Stimulated activated naive B cell treated with anti-CD40 and anti-IgM and Interleukin-4, amounts not matched to agents 10 μg/mL and 1 μg/mL and 100 μg/mL, for 72 hours (primary cell): ENCODE results near the gene IL27RA.
A peak's percentile ranks its signal among the peaks of the same experiment; 100 is the strongest.

Experiments used
- ATAC-seq, 2 donors: fragments of 150-1000 bp; cut with Tn5 transposase; replicated peaks; 2 replicates each; pipeline ENCODE4 v1.10.0; 2021; ENCODE audit warnings: moderate library complexity in 1 of 2
- DNase-seq: peaks from one replicate; pipeline ENCODE4 v3.0.0; 2021
- H3K27ac Mint-ChIP-seq: one replicate; pipeline ENCODE4 v1.8.0; 2022; ENCODE audit warnings: mild to moderate bottlenecking, mixed read lengths
- H3K27me3 Mint-ChIP-seq, 2 donors: one replicate each; pipeline ENCODE4 v1.8.0; 2022; ENCODE audit warnings: mixed read lengths in 2 of 2
- H3K36me3 Mint-ChIP-seq, 2 donors: one replicate each; pipeline ENCODE4 v1.8.0; 2022; ENCODE audit warnings: mixed read lengths in 2 of 2, mild to moderate bottlenecking in 1 of 2
- H3K4me1 Mint-ChIP-seq, 2 donors: one replicate each; pipeline ENCODE4 v1.8.0; 2022; ENCODE audit warnings: mixed read lengths in 2 of 2, mild to moderate bottlenecking in 1 of 2
- H3K4me3 Mint-ChIP-seq, 2 donors: one replicate each; pipeline ENCODE4 v1.8.0; 2022; ENCODE audit warnings: mild to moderate bottlenecking in 2 of 2, mixed read lengths in 2 of 2, moderate library complexity in 1 of 2
- H3K9me3 Mint-ChIP-seq, 2 donors: one replicate each; pipeline ENCODE4 v1.8.0; 2022; ENCODE audit warnings: mixed read lengths in 2 of 2, mild to moderate bottlenecking in 1 of 2

The IL27RA gene

DNA sequence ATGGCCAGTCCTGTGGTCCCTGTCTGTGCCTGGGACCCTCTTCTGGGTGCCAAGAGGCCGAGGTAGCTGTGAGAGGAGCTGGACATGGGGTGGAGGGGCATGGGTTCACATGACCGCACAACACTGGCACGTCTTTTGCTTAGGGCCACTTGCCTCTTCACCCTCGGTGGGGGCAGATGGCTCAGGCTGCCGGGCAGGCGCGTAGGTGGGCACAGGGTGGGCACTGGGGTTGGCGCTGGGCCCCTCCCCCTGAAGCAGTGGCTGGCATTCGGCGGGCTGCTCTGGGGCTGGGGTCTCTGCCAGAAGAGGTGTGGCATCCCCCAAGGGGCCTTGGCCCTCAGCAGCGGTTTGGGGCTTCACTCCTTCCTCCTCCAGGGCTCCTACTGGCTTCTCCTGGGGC lies 21.9 kb downstream of the IL27RA start:
- ATAC-seq (no peak), DNase-seq (no peak)
- Mint-ChIP-seq H3K4me1 (peaks cover 7 to 12% of the 10 kb centered on the region in 2 donors), H3K4me3 (no peak overlapping the region), H3K36me3 (peaks cover 24 to 46% of the 10 kb centered on the region in 2 donors), H3K27me3 (peaks cover 15 to 34% of the 10 kb centered on the region in 2 donors), H3K9me3 (peaks cover under 1 to 3% of the 10 kb centered on the region in 2 donors), H3K27ac (no peak overlapping the region)

DNA sequence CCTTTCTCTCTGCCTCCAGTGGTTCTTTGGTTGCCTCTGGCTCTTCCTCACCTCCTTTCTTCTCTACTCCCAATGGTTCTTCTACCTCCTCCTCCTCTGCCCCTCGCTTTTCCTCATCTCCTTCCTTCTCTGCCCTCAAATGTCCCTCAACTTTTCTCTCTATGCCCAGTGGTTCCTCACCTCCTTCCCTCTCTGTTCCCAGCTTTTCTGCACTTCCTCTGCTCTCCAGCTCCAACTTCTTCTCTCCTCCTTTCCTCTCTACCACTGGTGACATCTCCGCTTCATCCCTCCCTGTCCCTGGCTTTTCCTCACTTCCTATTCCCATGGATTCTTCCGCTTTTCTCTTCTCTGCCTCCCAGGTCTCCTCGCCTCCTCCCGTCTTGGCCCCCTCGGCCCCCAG lies 22.5 kb downstream of the IL27RA start:
- Mint-ChIP-seq H3K4me3 (no peak overlapping the region), H3K36me3 (peaks cover 22 to 40% of the 10 kb centered on the region in 2 donors), H3K9me3 (peaks cover 0 to 3% of the 10 kb centered on the region in 2 donors), H3K27me3 (peaks cover 21 to 40% of the 10 kb centered on the region in 2 donors), H3K27ac (peak overlapping the region; percentile 10), H3K4me1 (peaks cover 12 to 16% of the 10 kb centered on the region in 2 donors)
- DNase-seq = no peak
- ATAC-seq = no peak

DNA sequence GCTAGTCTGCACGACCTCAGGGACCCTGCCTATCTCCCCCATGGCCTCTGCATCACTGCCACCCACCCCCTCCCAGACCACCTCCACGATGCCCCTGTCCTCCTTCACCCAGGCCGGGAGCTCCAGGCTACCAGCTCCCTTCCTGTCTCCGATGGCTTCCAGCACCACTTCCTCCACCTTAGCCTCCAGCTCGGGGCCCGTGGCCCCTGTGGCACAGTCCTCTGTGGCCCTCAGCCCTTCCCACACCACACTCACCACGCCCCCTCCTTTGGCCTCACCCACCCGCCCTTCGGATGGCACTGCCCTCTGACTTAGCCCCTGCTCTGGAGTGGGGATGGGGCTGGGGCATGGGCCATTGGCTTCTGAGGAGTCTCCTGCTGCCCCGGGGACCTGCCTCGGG lies 23.2 kb downstream of the IL27RA start:
- H3K4me3 Mint-ChIP-seq = no peak overlapping the region
- H3K27ac Mint-ChIP-seq = no peak overlapping the region

DNA sequence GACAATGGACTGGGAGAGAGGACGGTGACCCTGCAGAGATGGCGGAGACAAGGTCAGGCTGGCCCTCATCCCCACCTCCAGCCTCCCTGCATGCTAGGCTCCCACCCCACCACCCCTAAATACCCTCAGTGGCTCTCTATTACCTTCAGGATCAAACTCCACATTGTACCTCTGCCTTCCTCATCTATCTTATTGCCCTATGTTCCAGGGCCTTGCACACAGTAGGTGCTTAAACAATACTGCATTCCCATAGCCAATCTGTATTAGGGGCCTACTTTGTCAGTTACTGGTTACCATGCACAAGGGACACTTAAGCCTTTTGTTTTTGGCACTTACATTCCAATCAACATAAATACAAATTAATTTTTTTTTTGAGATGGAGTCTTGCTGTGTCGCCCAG lies 23.8 kb downstream of the IL27RA start:
- Mint-ChIP-seq H3K27me3 (peaks cover 33 to 52% of the 10 kb centered on the region in 2 donors), H3K36me3 (peaks cover 20 to 33% of the 10 kb centered on the region in 2 donors), H3K9me3 (peaks cover 0 to 3% of the 10 kb centered on the region in 2 donors), H3K4me3 (no peak overlapping the region), H3K27ac (no peak overlapping the region), H3K4me1 (peaks cover 16 to 18% of the 10 kb centered on the region in 2 donors)
- ATAC-seq (no peak), DNase-seq (no peak)

More for the DNA sequence above, 23.2 kb downstream of the IL27RA start:
- Mint-ChIP-seq H3K9me3 (peaks cover 0 to 3% of the 10 kb centered on the region in 2 donors), H3K4me1 (peaks cover 15 to 16% of the 10 kb centered on the region in 2 donors), H3K36me3 (peaks cover 22 to 40% of the 10 kb centered on the region in 2 donors), H3K27me3 (peaks cover 26 to 46% of the 10 kb centered on the region in 2 donors)
- DNase-seq (no peak), ATAC-seq (peak in 1 of 2 donors; percentile 12)

- peaks cover 35 to 59% of the 10 kb centered on the region in 2 donors for H3K27me3 Mint-ChIP-seq
- no peak overlapping the region for H3K27ac Mint-ChIP-seq
- peaks cover 14 to 26% of the 10 kb centered on the region in 2 donors for H3K36me3 Mint-ChIP-seq
These were observed 24.6 kb downstream of the IL27RA start for GRCh38 chr19:14056069-14056666.

GRCh38 chr19:14056741-14057356 lies 25.3 kb downstream of the IL27RA start:
- DNase-seq (no peak), ATAC-seq (no peak)
- Mint-ChIP-seq H3K4me3 (peak overlapping the region in 1 of 2 donors; percentile 35), H3K27ac (no peak overlapping the region), H3K36me3 (peaks cover 10 to 21% of the 10 kb centered on the region in 2 donors), H3K9me3 (peaks cover 0 to 3% of the 10 kb centered on the region in 2 donors), H3K4me1 (peaks cover 16 to 18% of the 10 kb centered on the region in 2 donors), H3K27me3 (peaks cover 38 to 64% of the 10 kb centered on the region in 2 donors)

More at GRCh38 chr19:14056069-14056666, 24.6 kb downstream of the IL27RA start:
- Mint-ChIP-seq H3K4me3 (no peak overlapping the region), H3K9me3 (peaks cover 0 to 3% of the 10 kb centered on the region in 2 donors), H3K4me1 (peaks cover 16 to 18% of the 10 kb centered on the region in 2 donors)
- DNase-seq = no peak
- ATAC-seq = no peak

GRCh38 chr19:14058182-14059092 lies 26.9 kb downstream of the IL27RA start:
- Mint-ChIP-seq H3K4me1 (peaks cover 16 to 18% of the 10 kb centered on the region in 2 donors), H3K36me3 (peaks cover 0 to 7% of the 10 kb centered on the region in 2 donors), H3K4me3 (peak overlapping the region; percentile 1 to 84), H3K27ac (no peak overlapping the region), H3K27me3 (peaks cover 38 to 64% of the 10 kb centered on the region in 2 donors), H3K9me3 (no peaks in the 10 kb centered on the region)
- ATAC-seq (no peak), DNase-seq (no peak)

GRCh38 chr19:14059093-14059480 lies 27.5 kb downstream of the IL27RA start:
- Mint-ChIP-seq H3K27ac (no peak overlapping the region), H3K36me3 (peaks cover 0 to 2% of the 10 kb centered on the region in 2 donors), H3K9me3 (no peaks in the 10 kb centered on the region), H3K4me1 (peaks cover 16 to 18% of the 10 kb centered on the region in 2 donors), H3K4me3 (peak overlapping the region in 1 of 2 donors; percentile 6), H3K27me3 (peaks cover 38 to 64% of the 10 kb centered on the region in 2 donors)
- ATAC-seq (peak; percentile 45 to 56), DNase-seq (no peak)

GRCh38 chr19:14059652-14060155 lies 28.1 kb downstream of the IL27RA start:
- peak overlapping the region; percentile 65 for H3K27ac Mint-ChIP-seq
- ATAC-seq (no peak), DNase-seq (no peak)
- no peaks in the 10 kb centered on the region for H3K9me3 Mint-ChIP-seq
- peaks cover 16 to 18% of the 10 kb centered on the region in 2 donors for H3K4me1 Mint-ChIP-seq
- H3K36me3 Mint-ChIP-seq = no peaks in the 10 kb centered on the region
- peaks cover 38 to 63% of the 10 kb centered on the region in 2 donors for H3K27me3 Mint-ChIP-seq
- H3K4me3 Mint-ChIP-seq = no peak overlapping the region

- no peaks in the 10 kb centered on the region for H3K36me3 Mint-ChIP-seq
- peaks cover 38 to 57% of the 10 kb centered on the region in 2 donors for H3K27me3 Mint-ChIP-seq
- H3K9me3 Mint-ChIP-seq = no peaks in the 10 kb centered on the region
- no peak overlapping the region for H3K4me3 Mint-ChIP-seq
- ATAC-seq (no peak), DNase-seq (no peak)
- H3K4me1 Mint-ChIP-seq = peaks cover 19 to 20% of the 10 kb centered on the region in 2 donors
- H3K27ac Mint-ChIP-seq = no peak overlapping the region
These were observed 29.7 kb downstream of the IL27RA start for GRCh38 chr19:14061081-14061749.

DNA sequence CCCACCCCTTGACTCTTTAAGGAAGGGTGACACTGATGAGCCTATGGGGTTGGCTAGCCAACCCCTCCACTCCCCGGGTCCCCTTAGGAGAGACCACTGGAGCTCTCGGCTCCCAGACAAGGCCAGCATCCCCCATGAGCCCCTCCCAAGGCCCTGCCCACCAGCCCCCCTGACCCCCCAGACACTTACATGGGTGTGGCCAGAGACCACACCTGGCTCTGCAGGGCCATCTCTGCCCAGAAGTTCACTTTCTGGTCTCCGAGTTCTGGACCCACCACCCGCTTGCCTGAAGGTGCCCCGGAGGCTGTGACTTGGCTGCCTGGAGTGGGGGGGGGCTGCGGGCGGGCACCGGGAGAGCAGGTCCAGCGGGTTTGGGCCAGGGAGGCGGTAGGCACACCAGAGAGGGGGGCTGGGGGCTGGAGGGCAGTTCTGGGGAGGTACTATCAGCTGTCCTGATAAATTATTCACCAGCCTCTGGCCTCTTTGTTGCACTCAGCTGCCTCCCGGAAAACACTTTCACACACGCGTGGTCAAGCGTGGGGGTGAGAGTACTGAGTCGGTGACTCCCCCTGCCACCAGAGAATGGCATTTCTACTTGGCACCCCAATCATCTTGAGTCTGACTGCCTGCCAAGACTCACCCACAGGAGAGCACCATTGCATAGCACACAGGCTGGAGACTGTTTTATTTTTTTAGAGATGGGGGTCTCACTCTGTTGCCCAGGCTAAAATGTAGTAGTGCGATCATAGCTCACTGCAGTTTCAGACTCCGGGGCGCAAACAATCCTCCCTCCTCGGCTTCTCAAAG lies 30.4 kb downstream of the IL27RA start, which contains the start of gene PALM3:
PALM3 (minus strand) TSS at position 326 of the 807 bp plus-strand sequence; CDS start at position 230, 96 bp downstream.
- Mint-ChIP-seq H3K4me3 (no peak within 1 kb of the TSS), H3K27ac (no peak within 1 kb of the TSS), H3K4me1 (peaks cover 20 to 24% of the 10 kb centered on the region in 2 donors), H3K36me3 (no peaks in the 10 kb centered on the region), H3K27me3 (peaks cover 36 to 56% of the 10 kb centered on the region in 2 donors), H3K9me3 (no peaks in the 10 kb centered on the region)
- ATAC-seq (no peak), DNase-seq (no peak)

DNA sequence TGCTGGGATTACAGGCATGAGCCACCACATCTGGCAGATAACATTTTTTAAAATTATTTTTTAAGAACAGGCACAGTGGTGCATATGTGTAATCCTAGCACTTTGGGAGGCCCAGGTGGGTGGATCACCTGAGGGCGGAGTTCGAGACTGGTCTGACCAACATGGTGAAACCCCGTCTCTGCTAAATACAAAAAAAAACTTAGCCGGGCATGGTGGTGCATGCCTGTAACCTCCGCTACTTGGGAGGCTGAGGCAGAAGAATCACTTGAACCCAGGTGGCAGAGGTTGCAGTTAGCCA lies 30.9 kb downstream of the IL27RA start:
- no peak overlapping the region for H3K4me3 Mint-ChIP-seq
- H3K4me1 Mint-ChIP-seq = peaks cover 20 to 24% of the 10 kb centered on the region in 2 donors
- H3K27me3 Mint-ChIP-seq = peaks cover 33 to 51% of the 10 kb centered on the region in 2 donors
- ATAC-seq (no peak), DNase-seq (no peak)
- H3K27ac Mint-ChIP-seq = no peak overlapping the region
- H3K36me3 Mint-ChIP-seq = no peaks in the 10 kb centered on the region
- no peaks in the 10 kb centered on the region for H3K9me3 Mint-ChIP-seq

- Mint-ChIP-seq H3K4me3 (no peak overlapping the region), H3K9me3 (no peaks in the 10 kb centered on the region), H3K36me3 (no peaks in the 10 kb centered on the region), H3K27me3 (peaks cover 27 to 45% of the 10 kb centered on the region in 2 donors), H3K27ac (no peak overlapping the region), H3K4me1 (peaks cover 17 to 19% of the 10 kb centered on the region in 2 donors)
- ATAC-seq (no peak), DNase-seq (no peak)
These were observed 31.5 kb downstream of the IL27RA start for GRCh38 chr19:14063105-14063504.
